HG03571 (cell line): Measurements from ENCODE around the gene KIR2DL3.
"Not testable (repeated sequence)": the region's sequence is repeated elsewhere in the genome, so short reads cannot be mapped to it uniquely, and the experiment has no call there.

Experiments
- ATAC-seq: cut with Tn5 transposase; IDR thresholded peaks from one replicate; pipeline ENCODE4 v1.9.1; 2021; ENCODE audit not compliant: unreplicated experiment

The KIR2DL3 gene

DNA sequence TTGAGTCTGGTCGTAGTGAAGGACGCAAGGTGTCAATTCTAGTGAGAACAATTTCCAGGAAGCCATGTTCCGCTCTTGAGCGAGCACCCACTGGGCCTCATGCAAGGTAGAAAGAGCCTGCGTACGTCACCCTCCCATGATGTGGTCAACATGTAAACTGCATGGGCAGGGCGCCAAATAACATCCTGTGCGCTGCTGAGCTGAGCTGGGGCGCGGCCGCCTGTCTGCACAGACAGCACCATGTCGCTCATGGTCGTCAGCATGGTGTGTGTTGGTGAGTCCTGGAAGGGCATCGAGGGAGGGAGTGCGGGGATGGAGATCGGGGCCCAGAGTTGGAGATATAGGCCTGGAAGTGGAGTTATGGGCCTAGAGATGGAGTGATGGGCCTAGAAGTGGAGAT lies at the start of gene KIR2DL3:
KIR2DL3 (plus strand) TSS at position 208 of the 400 bp plus-strand sequence; CDS start at position 241, 33 bp downstream.
- ATAC-seq, result not testable (repeated sequence)

GRCh38 chr19:54691582-54692297 lies 46.6 kb upstream of the KIR2DL3 start:
- ATAC-seq, result no peak

DNA sequence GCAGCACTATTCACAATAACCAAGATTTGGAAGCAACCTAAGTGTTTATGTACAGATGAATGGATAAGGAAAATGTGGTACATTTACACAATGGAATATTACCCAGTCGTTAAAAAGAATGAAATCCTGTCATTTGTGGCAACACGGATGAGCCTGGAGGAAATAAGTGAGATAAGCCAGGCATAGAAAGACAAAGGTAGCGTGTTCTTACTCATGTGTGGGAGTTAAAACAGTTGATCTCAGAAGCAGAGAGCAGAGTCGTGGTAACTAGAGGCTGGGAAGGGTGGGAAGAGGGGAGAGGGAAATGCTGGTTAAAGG lies 46.1 kb upstream of the KIR2DL3 start:
- no peak for ATAC-seq

DNA sequence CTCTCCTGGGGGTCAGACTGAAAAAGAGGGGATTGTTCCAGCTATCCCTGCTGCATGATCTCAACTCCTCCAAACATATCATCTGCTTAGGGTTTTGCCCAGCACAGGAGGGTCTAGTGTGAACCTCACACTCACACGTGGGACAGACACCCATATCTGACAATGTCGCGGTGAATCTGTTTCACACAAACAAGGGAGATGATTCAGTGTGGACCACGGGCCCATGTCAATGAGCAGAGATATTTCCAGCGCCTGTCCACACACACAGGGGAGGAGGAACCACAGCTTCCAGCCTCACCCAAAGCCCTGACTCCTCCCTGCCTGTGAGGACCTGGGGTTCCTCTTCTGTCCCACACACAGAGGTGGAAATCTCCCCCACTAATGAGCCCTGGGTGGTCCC lies 43.7 kb upstream of the KIR2DL3 start:
- no peak for ATAC-seq

GRCh38 chr19:54696117-54696548 lies 42.2 kb upstream of the KIR2DL3 start:
- no peak for ATAC-seq

GRCh38 chr19:54696766-54697165 lies 41.5 kb upstream of the KIR2DL3 start:
- no peak for ATAC-seq

GRCh38 chr19:54697716-54698115 lies 40.6 kb upstream of the KIR2DL3 start:
- ATAC-seq, result not testable (repeated sequence)

GRCh38 chr19:54704928-54705327 lies 33.4 kb upstream of the KIR2DL3 start:
- no peak for ATAC-seq

DNA sequence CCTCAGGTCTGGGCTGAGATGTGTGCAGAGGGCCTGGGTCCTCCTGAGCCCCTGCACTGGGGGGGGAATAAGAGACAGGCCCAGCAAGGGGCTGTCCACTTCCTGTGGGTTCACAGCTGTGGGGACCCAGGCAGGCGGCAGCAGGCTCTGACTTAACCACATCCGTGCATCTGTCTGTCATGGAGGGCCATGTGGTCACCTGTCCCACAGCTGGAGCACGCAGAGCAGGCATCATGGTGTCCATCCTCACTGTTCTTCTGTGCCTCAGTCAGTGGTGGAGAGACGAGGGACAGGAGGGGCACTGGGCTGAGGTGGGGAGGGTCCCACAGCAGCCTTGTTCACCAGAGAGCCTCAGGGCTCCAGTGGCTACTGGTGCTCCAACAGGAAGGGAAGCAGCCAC lies 30.4 kb upstream of the KIR2DL3 start:
- ATAC-seq, result no peak

- no peak for ATAC-seq
These were observed 29.5 kb upstream of the KIR2DL3 start for GRCh38 chr19:54708781-54709180.

DNA sequence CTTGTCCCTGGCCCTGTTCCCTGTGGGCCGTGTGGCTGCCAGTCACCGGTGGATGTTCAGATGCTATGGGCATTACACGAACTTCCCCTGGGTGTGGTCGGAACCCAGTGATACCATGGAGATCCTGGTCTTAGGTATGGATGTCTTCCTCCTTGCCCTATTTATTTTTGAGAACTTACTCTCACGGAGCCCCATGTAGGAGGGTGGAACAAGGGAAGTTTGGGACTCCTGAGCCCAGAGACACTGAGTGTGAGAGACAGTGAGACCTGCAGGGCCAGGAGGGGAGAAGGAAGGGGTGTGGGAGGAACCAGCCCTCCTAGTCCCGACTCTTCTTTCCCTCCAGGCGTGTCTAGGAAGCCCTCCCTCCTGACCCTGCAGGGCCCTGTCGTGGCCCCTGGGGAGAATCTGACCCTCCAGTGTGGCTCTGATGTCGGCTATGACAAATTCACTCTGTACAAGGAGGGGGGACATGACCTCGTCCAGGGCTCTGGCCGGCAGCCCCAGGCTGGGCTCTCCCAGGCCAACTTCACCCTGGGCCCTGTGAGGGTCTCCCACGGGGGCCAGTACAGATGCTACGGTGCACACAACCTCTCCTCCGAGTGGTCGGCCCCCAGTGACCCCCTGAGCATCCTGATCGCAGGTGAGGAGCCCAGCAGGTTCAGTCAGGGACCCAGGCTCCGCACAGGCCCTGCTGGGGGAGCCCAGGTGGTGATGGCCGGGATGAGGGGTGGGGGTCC lies 28.9 kb upstream of the KIR2DL3 start:
- ATAC-seq, result no peak

DNA sequence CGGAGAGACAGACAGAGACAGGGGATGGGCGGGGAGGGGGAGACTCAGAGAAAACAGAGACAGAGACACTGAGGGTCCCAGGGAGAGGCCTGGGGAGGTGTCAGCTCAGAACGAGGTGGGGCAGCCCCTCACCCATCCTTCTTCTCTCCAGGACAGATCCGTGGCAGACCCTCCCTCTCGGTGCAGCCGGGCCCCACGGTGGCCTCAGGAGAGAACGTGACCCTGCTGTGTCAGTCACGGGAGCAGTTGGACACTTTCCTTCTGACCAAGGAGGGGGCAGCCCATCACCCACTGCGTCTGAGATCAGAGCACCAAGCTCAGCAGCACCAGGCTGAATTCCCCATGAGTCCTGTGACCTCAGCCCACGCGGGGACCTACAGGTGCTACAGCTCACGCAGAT lies 28.4 kb upstream of the KIR2DL3 start:
- not testable (repeated sequence) for ATAC-seq

GRCh38 chr19:54724142-54724541 lies 14.2 kb upstream of the KIR2DL3 start, which contains the start of gene KIR3DL3:
KIR3DL3 (plus strand) TSS chr19:54724442; CDS start chr19:54724497, 55 bp downstream.
- no peak for ATAC-seq

DNA sequence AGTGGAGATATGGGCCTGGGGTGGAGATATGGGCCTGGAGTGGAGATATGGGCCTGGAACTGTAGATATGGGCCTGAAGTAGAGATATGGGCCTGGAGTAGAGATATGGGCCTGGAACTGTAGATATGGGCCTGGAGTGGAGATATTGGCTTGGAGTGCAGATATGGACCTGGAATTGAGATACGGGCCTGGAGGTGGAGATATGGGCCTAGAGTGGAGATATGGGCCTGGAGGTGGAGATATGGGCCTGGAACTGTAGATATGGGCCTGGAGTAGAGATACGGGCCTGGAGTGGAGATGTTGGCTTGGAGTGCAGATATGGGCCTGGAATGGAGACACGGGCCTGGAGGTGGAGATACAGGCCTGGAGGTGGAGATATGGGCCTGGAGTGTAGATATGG lies 13.7 kb upstream of the KIR2DL3 start:
- no peak for ATAC-seq

DNA sequence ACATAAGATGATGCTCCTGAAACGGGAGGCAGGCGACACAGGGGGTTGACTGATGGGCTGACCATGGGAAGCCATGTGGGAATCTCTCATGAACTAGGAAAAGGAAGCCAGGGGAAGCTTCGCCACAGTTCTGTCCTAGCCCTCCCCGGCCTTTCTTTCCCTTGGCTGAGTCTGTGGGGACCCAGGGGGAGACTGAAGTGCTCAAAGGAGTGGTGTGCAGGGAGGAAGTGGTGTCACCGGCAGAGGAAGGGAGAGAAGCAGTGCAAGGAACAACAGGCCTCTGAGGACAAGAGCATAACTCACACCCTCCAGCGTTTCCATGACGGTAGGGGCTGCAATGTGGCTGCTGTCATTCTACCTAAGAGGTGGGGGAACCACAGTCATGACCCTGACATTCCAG lies 13.0 kb upstream of the KIR2DL3 start:
- no peak for ATAC-seq

DNA sequence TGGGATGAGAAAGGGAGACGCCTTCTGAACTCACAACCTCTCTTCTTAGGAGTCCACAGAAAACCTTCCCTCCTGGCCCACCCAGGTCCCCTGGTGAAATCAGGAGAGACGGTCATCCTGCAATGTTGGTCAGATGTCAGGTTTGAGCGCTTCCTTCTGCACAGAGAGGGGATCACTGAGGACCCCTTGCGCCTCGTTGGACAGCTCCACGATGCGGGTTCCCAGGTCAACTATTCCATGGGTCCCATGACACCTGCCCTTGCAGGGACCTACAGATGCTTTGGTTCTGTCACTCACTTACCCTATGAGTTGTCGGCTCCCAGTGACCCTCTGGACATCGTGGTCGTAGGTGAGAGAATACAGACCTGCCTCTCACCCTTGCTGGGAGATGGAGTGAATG lies 10.8 kb upstream of the KIR2DL3 start:
- no peak for ATAC-seq

GRCh38 chr19:54728167-54728566 lies 10.1 kb upstream of the KIR2DL3 start:
- ATAC-seq, result no peak

DNA sequence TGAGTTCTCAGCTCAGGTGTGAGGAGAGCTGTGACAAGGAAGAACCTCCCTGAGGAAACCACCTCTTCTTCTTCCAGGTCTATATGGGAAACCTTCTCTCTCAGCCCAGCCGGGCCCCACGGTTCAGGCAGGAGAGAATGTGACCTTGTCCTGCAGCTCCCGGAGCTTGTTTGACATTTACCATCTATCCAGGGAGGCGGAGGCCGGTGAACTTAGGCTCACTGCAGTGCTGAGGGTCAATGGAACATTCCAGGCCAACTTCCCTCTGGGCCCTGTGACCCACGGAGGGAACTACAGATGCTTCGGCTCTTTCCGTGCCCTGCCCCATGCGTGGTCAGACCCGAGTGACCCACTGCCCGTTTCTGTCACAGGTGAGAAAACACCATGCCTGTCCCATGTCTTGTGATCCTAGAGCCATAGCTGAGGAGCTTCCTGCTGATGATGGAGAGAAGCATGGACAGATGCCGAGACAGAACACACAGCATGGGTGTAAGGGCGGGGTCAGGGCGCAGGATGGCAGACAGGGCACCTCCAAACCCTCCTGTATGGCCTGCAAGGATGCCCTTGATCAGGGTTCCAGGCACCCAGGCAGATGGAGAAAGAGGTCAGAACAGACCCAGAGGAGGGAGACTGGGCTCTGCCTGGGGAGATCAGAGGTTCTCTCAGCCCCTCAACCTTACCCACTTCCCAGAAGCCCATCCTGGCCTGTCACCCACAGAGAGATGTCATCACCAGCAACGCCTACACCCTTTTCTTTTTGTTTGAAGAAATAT lies 8.7 kb upstream of the KIR2DL3 start:
- ATAC-seq, result no peak

DNA sequence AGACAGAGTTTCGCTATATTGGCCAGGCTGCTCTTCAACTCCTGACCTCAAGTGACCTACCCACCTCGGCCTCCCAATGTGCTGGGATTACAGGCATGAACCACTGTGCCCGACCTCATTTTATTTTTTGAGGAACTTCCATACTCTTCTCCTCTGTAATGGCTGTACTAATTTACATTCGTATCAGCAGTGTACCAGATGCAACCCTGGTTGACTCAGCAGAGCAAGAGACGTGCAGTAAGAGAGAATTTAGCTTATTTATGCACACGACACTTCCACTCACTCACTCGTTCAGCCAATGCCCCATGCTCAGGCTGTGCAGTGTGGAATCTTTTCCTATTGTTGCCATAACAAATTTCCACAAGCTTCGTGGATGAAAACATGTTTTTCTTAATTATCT lies 7.1 kb upstream of the KIR2DL3 start:
- ATAC-seq, result no peak

GRCh38 chr19:54738715-54739114 lies 402 bp downstream of the KIR2DL3 start:
- ATAC-seq, result no peak

GRCh38 chr19:54739587-54740497 lies 1.5 kb downstream of the KIR2DL3 start:
- ATAC-seq, result no peak
